GM23338 (cell line): ENCODE data around the gene WSB2.

ENCODE experiments used
- CREB1 ChIP-seq: fragments of 250-450 bp; sonication (Bioruptor Pico); IDR thresholded peaks from 2 replicates; pipeline ENCODE4 v1.5.0; 2020; ENCODE audit warnings: low read depth, mild to moderate bottlenecking, moderate library complexity
- EZH2 ChIP-seq: fragments of 200-600 bp; sonication (generic); IDR thresholded peaks from one replicate; pipeline ENCODE4 v1.8.0; 2017; ENCODE audit warnings: antibody characterized with exemption, mild to moderate bottlenecking, low read depth; ENCODE audit not compliant: unreplicated experiment
- EZH2phosphoT487 ChIP-seq: fragments of 200-600 bp; sonication (generic); IDR thresholded peaks from one replicate; pipeline ENCODE4 v1.8.1; 2018; ENCODE audit warnings: antibody characterized with exemption; ENCODE audit not compliant: unreplicated experiment
- JUNB ChIP-seq: IDR thresholded peaks from one replicate; pipeline ENCODE4 v1.6.1; 2016; ENCODE audit warnings: antibody characterized with exemption; ENCODE audit not compliant: unreplicated experiment
- NANOG ChIP-seq: IDR thresholded peaks from 2 replicates; pipeline ENCODE4 v1.6.1; 2016; ENCODE audit warnings: antibody characterized with exemption, borderline replicate concordance
- POLR2AphosphoS5 ChIP-seq: IDR thresholded peaks from 2 replicates; pipeline ENCODE4 v1.6.1; 2016; ENCODE audit warnings: antibody characterized with exemption, low read depth
- STAT1 ChIP-seq: IDR thresholded peaks from one replicate; pipeline ENCODE4 v1.6.1; 2016; ENCODE audit warnings: antibody characterized with exemption; ENCODE audit not compliant: unreplicated experiment
- ZNF114 ChIP-seq: fragments of 250-450 bp; sonication (Bioruptor Pico); IDR thresholded peaks from 2 replicates; pipeline ENCODE4 v1.5.0; 2020; ENCODE audit warnings: mild to moderate bottlenecking, moderate library complexity
- ZNF331 ChIP-seq: fragments of 250-450 bp; sonication (Bioruptor Pico); IDR thresholded peaks from 2 replicates; pipeline ENCODE4 v1.5.0; 2020; ENCODE audit warnings: low read depth, mild to moderate bottlenecking, moderate library complexity
- TF ChIP-seq, protein P1 (sequence below), 2 experiments: fragments of 200-600 bp in 1 of 2; sonication (generic) in 1 of 2; conservative IDR thresholded peaks; 2 replicates each; pipeline versions ENCODE4 v1.5.1 to v1.6.1; 2016 to 2017; ENCODE audit warnings: antibody characterized with exemption in 2 of 2, low read depth in 2 of 2, mild to moderate bottlenecking in 2 of 2, moderate library complexity in 1 of 2
- TF ChIP-seq, protein P2 (sequence below): fragments of 250-450 bp; sonication (Bioruptor Pico); IDR thresholded peaks from 2 replicates; pipeline ENCODE4 v1.5.0; 2020; ENCODE audit warnings: mild to moderate bottlenecking, moderate library complexity
- TF ChIP-seq, protein P3 (sequence below): IDR thresholded peaks from one replicate; pipeline ENCODE4 v1.6.1; 2018; ENCODE audit warnings: antibody characterized with exemption; ENCODE audit not compliant: unreplicated experiment

DNA sequence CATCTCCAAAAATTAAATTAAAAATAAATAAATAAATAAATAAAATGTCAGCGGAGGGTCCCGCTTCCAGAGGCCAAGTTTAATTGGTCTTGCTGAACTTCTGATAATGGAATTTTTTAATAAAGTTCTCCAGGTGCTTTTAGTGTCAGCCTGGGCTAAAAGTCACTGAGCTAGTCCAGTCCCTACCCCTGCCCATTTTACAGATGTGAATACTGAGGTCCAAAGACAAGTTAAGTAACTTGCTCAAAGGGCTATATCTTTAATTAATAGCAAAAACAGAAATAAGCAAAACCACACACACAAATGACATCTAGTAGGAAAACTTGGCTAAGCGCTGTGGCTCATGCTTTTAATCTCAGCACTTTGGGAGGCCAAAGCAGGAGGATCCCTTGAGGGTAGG, 50.1 kb downstream of the WSB2 start:
- TF ChIP-seq POLR2AphosphoS5 = no peak
- TF ChIP-seq, protein P1, sequence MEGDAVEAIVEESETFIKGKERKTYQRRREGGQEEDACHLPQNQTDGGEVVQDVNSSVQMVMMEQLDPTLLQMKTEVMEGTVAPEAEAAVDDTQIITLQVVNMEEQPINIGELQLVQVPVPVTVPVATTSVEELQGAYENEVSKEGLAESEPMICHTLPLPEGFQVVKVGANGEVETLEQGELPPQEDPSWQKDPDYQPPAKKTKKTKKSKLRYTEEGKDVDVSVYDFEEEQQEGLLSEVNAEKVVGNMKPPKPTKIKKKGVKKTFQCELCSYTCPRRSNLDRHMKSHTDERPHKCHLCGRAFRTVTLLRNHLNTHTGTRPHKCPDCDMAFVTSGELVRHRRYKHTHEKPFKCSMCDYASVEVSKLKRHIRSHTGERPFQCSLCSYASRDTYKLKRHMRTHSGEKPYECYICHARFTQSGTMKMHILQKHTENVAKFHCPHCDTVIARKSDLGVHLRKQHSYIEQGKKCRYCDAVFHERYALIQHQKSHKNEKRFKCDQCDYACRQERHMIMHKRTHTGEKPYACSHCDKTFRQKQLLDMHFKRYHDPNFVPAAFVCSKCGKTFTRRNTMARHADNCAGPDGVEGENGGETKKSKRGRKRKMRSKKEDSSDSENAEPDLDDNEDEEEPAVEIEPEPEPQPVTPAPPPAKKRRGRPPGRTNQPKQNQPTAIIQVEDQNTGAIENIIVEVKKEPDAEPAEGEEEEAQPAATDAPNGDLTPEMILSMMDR (conservative IDR thresholded peaks at IDR 0.05; ENCODE audit: low read depth in 2 of 2) = no peak
- no peak for TF ChIP-seq ZNF114 (CRISPR knock-in tag)
- no peak for TF ChIP-seq EZH2
- no peak for TF ChIP-seq EZH2phosphoT487
- no peak for TF ChIP-seq CREB1 (CRISPR knock-in tag)
- no peak for TF ChIP-seq STAT1
- TF ChIP-seq NANOG = no peak
- TF ChIP-seq, protein P2, sequence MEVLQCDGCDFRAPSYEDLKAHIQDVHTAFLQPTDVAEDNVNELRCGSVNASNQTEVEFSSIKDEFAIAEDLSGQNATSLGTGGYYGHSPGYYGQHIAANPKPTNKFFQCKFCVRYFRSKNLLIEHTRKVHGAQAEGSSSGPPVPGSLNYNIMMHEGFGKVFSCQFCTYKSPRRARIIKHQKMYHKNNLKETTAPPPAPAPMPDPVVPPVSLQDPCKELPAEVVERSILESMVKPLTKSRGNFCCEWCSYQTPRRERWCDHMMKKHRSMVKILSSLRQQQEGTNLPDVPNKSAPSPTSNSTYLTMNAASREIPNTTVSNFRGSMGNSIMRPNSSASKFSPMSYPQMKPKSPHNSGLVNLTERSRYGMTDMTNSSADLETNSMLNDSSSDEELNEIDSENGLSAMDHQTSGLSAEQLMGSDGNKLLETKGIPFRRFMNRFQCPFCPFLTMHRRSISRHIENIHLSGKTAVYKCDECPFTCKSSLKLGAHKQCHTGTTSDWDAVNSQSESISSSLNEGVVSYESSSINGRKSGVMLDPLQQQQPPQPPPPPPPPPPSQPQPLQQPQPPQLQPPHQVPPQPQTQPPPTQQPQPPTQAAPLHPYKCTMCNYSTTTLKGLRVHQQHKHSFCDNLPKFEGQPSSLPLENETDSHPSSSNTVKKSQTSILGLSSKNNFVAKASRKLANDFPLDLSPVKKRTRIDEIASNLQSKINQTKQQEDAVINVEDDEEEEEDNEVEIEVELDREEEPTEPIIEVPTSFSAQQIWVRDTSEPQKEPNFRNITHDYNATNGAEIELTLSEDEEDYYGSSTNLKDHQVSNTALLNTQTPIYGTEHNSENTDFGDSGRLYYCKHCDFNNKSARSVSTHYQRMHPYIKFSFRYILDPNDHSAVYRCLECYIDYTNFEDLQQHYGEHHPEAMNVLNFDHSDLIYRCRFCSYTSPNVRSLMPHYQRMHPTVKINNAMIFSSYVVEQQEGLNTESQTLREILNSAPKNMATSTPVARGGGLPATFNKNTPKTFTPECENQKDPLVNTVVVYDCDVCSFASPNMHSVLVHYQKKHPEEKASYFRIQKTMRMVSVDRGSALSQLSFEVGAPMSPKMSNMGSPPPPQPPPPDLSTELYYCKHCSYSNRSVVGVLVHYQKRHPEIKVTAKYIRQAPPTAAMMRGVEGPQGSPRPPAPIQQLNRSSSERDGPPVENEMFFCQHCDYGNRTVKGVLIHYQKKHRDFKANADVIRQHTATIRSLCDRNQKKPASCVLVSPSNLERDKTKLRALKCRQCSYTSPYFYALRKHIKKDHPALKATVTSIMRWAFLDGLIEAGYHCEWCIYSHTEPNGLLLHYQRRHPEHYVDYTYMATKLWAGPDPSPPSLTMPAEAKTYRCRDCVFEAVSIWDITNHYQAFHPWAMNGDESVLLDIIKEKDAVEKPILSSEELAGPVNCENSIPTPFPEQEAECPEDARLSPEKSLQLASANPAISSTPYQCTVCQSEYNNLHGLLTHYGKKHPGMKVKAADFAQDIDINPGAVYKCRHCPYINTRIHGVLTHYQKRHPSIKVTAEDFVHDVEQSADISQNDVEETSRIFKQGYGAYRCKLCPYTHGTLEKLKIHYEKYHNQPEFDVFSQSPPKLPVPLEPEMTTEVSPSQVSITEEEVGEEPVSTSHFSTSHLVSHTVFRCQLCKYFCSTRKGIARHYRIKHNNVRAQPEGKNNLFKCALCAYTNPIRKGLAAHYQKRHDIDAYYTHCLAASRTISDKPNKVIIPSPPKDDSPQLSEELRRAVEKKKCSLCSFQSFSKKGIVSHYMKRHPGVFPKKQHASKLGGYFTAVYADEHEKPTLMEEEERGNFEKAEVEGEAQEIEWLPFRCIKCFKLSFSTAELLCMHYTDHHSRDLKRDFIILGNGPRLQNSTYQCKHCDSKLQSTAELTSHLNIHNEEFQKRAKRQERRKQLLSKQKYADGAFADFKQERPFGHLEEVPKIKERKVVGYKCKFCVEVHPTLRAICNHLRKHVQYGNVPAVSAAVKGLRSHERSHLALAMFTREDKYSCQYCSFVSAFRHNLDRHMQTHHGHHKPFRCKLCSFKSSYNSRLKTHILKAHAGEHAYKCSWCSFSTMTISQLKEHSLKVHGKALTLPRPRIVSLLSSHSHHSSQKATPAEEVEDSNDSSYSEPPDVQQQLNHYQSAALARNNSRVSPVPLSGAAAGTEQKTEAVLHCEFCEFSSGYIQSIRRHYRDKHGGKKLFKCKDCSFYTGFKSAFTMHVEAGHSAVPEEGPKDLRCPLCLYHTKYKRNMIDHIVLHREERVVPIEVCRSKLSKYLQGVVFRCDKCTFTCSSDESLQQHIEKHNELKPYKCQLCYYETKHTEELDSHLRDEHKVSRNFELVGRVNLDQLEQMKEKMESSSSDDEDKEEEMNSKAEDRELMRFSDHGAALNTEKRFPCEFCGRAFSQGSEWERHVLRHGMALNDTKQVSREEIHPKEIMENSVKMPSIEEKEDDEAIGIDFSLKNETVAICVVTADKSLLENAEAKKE = no peak
- TF ChIP-seq, protein P3, sequence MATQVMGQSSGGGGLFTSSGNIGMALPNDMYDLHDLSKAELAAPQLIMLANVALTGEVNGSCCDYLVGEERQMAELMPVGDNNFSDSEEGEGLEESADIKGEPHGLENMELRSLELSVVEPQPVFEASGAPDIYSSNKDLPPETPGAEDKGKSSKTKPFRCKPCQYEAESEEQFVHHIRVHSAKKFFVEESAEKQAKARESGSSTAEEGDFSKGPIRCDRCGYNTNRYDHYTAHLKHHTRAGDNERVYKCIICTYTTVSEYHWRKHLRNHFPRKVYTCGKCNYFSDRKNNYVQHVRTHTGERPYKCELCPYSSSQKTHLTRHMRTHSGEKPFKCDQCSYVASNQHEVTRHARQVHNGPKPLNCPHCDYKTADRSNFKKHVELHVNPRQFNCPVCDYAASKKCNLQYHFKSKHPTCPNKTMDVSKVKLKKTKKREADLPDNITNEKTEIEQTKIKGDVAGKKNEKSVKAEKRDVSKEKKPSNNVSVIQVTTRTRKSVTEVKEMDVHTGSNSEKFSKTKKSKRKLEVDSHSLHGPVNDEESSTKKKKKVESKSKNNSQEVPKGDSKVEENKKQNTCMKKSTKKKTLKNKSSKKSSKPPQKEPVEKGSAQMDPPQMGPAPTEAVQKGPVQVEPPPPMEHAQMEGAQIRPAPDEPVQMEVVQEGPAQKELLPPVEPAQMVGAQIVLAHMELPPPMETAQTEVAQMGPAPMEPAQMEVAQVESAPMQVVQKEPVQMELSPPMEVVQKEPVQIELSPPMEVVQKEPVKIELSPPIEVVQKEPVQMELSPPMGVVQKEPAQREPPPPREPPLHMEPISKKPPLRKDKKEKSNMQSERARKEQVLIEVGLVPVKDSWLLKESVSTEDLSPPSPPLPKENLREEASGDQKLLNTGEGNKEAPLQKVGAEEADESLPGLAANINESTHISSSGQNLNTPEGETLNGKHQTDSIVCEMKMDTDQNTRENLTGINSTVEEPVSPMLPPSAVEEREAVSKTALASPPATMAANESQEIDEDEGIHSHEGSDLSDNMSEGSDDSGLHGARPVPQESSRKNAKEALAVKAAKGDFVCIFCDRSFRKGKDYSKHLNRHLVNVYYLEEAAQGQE = no peak
- TF ChIP-seq JUNB = no peak
- TF ChIP-seq ZNF331 = no peak
